Karpas-422 (cell line): ENCODE data around the gene CCDC8. TPM values are rescaled to one million over a fixed set of nuclear protein-coding genes. Genes with fewer than 3 reads are reported as not detected.
"Not testable (repeated sequence)": the region's sequence is repeated elsewhere in the genome, so short reads cannot be mapped to it uniquely, and the experiment has no call there.

Experiments
- DNase-seq: peaks from one replicate; pipeline ENCODE4 v3.0.0-alpha.2; 2015
- H2AFZ ChIP-seq: fragments of 200-600 bp; sonication (generic); 2 replicates; pipeline ENCODE4 v1.6.1; 2014; ENCODE audit warnings: antibody characterized with exemption, low read length, mixed read lengths
- H3K27ac ChIP-seq: fragments of 200-600 bp; sonication (generic); 2 replicates; pipeline ENCODE4 v1.5.1; 2014; ENCODE audit warnings: mild to moderate bottlenecking, low read length, moderate library complexity
- H3K27me3 ChIP-seq: fragments of 200-600 bp; sonication (generic); 2 replicates; pipeline ENCODE4 v1.6.1; 2014; ENCODE audit warnings: low read length, mixed read lengths
- H3K36me3 ChIP-seq: fragments of 200-600 bp; sonication (generic); 2 replicates; pipeline ENCODE4 v1.6.1; 2014; ENCODE audit warnings: low read length, mixed read lengths; ENCODE audit not compliant: insufficient read depth
- H3K4me1 ChIP-seq: fragments of 200-600 bp; sonication (generic); 2 replicates; pipeline ENCODE4 v1.6.1; 2014; ENCODE audit warnings: mild to moderate bottlenecking, low read length, mixed read lengths
- H3K4me2 ChIP-seq: fragments of 200-600 bp; sonication (generic); 2 replicates; pipeline ENCODE4 v1.6.1; 2014; ENCODE audit warnings: low read length, low read depth, mild to moderate bottlenecking; ENCODE audit not compliant: poor library complexity, severe bottlenecking
- H3K4me3 ChIP-seq: fragments of 200-600 bp; sonication (generic); 2 replicates; pipeline ENCODE4 v1.5.1; 2014; ENCODE audit warnings: mild to moderate bottlenecking, antibody characterized with exemption, low read length, mixed read lengths
- H3K79me2 ChIP-seq: fragments of 200-600 bp; sonication (generic); 2 replicates; pipeline ENCODE4 v1.6.1; 2014; ENCODE audit warnings: mild to moderate bottlenecking, low read length, mixed read lengths
- H3K9ac ChIP-seq: fragments of 200-600 bp; sonication (generic); 2 replicates; pipeline ENCODE4 v1.6.0; 2014; ENCODE audit warnings: low read length
- H3K9me2 ChIP-seq: fragments of 200-600 bp; sonication (generic), shearing (Covaris generic); replicated peaks from 2 replicates; pipeline ENCODE4 v1.6.0; 2014; ENCODE audit warnings: mild to moderate bottlenecking, low read length, moderate library complexity; ENCODE audit not compliant: insufficient read depth
- H3K9me3 ChIP-seq: fragments of 300-700, 200-600 bp; sonication (generic); 2 replicates; pipeline ENCODE4 v1.6.1; 2014; ENCODE audit warnings: low read length, mixed read lengths
- H4K20me1 ChIP-seq: fragments of 200-600 bp; sonication (generic); 2 replicates; pipeline ENCODE4 v1.6.1; 2014; ENCODE audit warnings: mild to moderate bottlenecking, antibody characterized with exemption, low read length, low read depth; ENCODE audit not compliant: insufficient read depth
- total RNA-seq: library from RNA; depleted of rRNA; stranded (reverse); fragments of >200 nt; shearing (Covaris generic); gene quantifications from 2 replicates; pipeline ENCODE4 v1.2.3, GENCODE V29; 2014; ENCODE audit warnings: low replicate concordance

The CCDC8 gene
- total RNA-seq, 1 experiment from 2014 or later: not detected

DNA sequence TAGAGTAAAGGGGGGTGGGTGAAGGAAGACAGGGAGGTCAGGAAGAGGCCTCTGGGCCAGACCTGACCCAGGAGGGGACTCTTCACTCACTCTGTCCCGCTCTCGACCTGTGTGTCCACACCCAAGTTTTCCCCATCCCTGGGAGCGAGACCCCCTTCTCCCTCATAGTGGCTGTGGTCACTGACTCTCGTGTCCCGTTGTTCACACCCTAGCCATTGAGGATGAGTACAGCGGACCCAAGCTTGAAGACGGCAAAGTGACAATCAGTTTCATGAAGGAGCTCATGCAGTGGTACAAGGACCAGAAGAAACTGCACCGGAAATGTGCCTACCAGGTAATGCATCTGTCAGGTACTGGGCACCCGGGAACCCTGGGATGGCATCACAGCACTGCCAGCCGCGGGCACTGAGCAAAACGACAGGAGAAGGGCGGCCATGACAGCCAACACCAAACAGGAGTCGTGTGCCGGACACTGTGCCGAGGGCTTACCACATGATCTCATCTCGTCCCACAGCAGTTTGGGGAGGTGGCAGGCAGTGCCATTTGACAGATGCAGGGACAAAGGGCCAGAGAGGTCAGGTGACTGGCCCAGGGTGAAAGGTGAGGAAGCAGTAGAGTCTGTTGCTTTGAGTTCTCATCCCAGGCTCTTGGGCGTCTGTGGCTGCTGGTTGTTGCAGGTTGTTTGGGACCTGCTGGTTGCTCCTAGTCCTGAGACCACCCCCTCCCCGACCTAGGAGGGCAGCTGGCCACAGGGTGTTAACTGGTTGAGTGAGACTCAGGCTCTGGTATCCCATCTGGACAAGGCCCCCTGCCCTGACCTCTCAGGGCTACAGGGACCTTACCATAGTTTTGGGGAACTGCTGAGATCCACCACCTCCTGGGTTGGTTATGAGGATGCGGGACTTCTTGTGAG, 36.9 kb downstream of the CCDC8 start:
- peaks cover 14% of the 10 kb centered on the region; the same call in 1 of the 2 replicates for H4K20me1 ChIP-seq
- no peaks in the 10 kb centered on the region for H3K9me2 ChIP-seq
- no peak overlapping the region for H3K4me2 ChIP-seq
- peaks cover 30% of the 10 kb centered on the region for H3K36me3 ChIP-seq
- no peaks in the 10 kb centered on the region for H3K9me3 ChIP-seq
- H3K4me3 ChIP-seq: no peak overlapping the region
- DNase-seq: no peak
- H3K79me2 ChIP-seq: peaks cover 65% of the 10 kb centered on the region
- H3K4me1 ChIP-seq: no peaks in the 10 kb centered on the region
- no peak overlapping the region for H3K27ac ChIP-seq
- no peak overlapping the region for H2AFZ ChIP-seq
- no peak overlapping the region for H3K9ac ChIP-seq
- H3K27me3 ChIP-seq: no peaks in the 10 kb centered on the region

DNA sequence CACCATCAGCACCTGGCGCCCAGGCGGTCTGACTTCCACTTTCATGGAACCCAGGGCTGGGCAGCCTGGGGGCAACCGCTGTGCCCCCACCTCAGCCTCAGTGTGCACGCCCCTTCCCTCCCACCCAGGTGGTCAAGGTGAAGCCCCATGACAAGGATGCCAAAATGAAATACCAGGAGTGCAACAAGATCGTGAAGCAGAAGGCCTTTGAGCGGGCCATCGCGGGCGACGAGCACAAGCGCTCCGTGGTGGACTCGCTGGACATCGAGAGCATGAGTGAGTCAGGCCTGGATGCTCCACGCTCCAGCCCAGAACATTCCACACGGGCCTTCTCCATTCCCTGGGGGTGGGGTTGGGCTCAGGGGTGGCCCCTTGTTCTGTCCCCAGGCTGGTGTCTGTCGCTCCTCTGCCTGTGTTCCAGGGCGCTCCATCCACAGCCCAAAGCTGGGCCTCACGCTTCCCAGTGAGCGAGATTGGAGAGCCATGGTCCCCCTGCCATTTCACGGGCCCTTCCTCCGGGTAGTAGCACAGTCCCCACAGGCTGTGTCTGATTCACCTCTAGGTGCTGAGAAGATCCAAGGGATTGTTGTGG, 37.8 kb downstream of the CCDC8 start:
- not testable (repeated sequence) for H3K9me2 ChIP-seq, H2AFZ ChIP-seq, H3K27me3 ChIP-seq, H3K27ac ChIP-seq, H3K4me2 ChIP-seq, H3K9me3 ChIP-seq, DNase-seq, H3K9ac ChIP-seq, H3K4me1 ChIP-seq, H3K4me3 ChIP-seq
- Histone ChIP-seq H3K79me2 (peaks cover 65% of the 10 kb centered on the region), H3K36me3 (peaks cover 24% of the 10 kb centered on the region), H4K20me1 (peaks cover 20% of the 10 kb centered on the region)

- no peak for DNase-seq
- Histone ChIP-seq H3K4me3 (no peak overlapping the region), H3K9me2 (no peaks in the 10 kb centered on the region), H3K9me3 (no peaks in the 10 kb centered on the region), H3K9ac (no peak overlapping the region), H2AFZ (no peak overlapping the region), H3K4me1 (no peaks in the 10 kb centered on the region), H3K27me3 (no peaks in the 10 kb centered on the region), H4K20me1 (peaks cover 25% of the 10 kb centered on the region), H3K27ac (no peak overlapping the region), H3K79me2 (peaks cover 68% of the 10 kb centered on the region), H3K4me2 (no peak overlapping the region), H3K36me3 (peaks cover 28% of the 10 kb centered on the region)
Observed at GRCh38 chr19:46374536-46375475, 38.6 kb downstream of the CCDC8 start.

DNA sequence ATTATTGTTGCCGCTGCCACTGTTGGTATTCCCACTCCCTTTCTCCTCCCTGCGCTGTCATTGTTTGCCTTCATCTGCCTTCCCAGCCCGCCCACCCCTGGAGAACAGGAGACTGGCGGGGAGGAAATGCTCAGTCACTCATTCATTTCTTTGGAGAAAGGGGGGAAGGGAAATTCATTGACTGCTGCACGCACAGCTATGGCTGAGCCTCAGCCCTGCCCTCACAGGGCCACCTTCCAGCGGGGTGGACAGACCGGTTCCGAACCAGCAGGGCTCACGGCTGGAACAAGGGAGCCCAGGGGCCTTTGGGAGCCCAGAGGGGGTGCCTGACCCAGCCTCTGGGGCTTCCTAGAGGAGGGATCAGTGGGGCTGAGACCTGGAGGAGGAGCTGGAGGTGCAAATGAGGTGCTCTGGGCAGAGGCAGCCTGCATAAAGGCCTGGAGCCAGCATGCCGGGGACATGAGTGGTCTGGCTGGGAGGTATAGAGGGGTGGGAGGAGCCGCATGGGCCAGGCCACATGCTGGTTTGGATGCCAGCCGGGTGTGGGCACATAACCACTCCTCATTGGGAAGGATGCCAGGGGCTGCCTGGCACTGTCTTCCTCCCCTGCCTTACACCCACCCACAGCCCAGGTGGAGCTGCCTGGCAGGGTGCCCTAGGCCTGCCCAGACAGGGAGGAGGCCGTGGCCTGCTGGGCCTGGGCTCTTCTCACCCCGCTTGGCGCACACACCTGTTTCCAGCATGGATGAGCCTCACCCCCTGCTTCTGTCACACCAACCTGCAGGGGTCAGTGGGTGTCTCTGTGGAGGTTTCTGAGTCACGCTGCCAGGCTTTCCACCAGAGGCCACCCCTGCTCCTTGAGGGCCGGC, 39.6 kb downstream of the CCDC8 start:
- peaks cover 62% of the 10 kb centered on the region for H3K79me2 ChIP-seq
- H4K20me1 ChIP-seq: peaks cover 25% of the 10 kb centered on the region
- H3K9ac ChIP-seq: no peak overlapping the region
- H3K4me3 ChIP-seq: no peak overlapping the region
- H3K27ac ChIP-seq: no peak overlapping the region
- no peaks in the 10 kb centered on the region for H3K27me3 ChIP-seq
- H3K4me2 ChIP-seq: no peak overlapping the region
- H3K4me1 ChIP-seq: no peaks in the 10 kb centered on the region
- no peaks in the 10 kb centered on the region for H3K9me2 ChIP-seq
- no peaks in the 10 kb centered on the region for H3K9me3 ChIP-seq
- H3K36me3 ChIP-seq: peaks cover 23% of the 10 kb centered on the region
- no peak overlapping the region for H2AFZ ChIP-seq
- DNase-seq: no peak

- Histone ChIP-seq H3K9me2 (no peaks in the 10 kb centered on the region), H2AFZ (no peak overlapping the region), H3K4me1 (no peaks in the 10 kb centered on the region), H3K9me3 (no peaks in the 10 kb centered on the region), H4K20me1 (peaks cover 25% of the 10 kb centered on the region), H3K27ac (no peak overlapping the region), H3K27me3 (no peaks in the 10 kb centered on the region), H3K4me3 (no peak overlapping the region), H3K79me2 (peaks cover 62% of the 10 kb centered on the region), H3K9ac (no peak overlapping the region), H3K36me3 (peaks cover 16% of the 10 kb centered on the region), H3K4me2 (no peak overlapping the region)
- DNase-seq: no peak
Observed at GRCh38 chr19:46372901-46373490, 40.4 kb downstream of the CCDC8 start.

DNA sequence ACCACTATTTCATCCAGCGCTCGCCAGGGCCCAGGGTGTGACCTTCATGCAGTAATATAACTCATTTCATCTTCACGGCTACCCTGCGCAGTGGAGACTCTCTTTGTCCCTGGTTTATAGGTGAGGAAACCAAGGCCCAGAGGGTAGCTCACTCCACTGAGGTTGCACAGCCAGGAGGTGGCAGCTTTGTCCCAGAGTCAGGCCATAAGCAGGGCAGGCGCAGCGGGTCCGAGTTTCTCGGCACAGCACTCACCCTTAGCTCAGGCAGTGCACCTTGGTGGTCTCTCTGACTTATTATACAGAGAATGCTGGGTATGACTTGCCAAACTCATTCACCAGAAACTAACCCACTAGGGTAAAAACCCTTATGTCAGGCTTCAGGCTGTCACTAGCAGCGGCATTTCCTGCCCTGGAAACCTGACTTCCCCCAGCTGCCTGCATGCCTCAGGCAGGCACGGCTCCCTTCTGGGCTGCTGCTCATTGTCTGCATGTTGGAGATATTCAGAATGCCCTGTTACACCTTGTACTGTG, 41.9 kb downstream of the CCDC8 start:
- Histone ChIP-seq H3K36me3 (peaks cover 7% of the 10 kb centered on the region), H3K9me3 (no peaks in the 10 kb centered on the region), H3K79me2 (peaks cover 66% of the 10 kb centered on the region), H3K4me1 (no peaks in the 10 kb centered on the region), H3K9ac (no peak overlapping the region), H2AFZ (no peak overlapping the region), H3K9me2 (no peaks in the 10 kb centered on the region), H3K27ac (no peak overlapping the region), H3K4me2 (no peak overlapping the region), H3K27me3 (no peaks in the 10 kb centered on the region), H4K20me1 (peaks cover 31% of the 10 kb centered on the region), H3K4me3 (no peak overlapping the region)
- DNase-seq: no peak

- Histone ChIP-seq H3K9ac (no peak overlapping the region), H3K27me3 (no peaks in the 10 kb centered on the region)
Observed at GRCh38 chr19:46369817-46370216, 43.5 kb downstream of the CCDC8 start.

More at GRCh38 chr19:46369817-46370216, 43.5 kb downstream of the CCDC8 start:
- Histone ChIP-seq H3K4me1 (no peaks in the 10 kb centered on the region), H3K9me3 (no peaks in the 10 kb centered on the region), H3K36me3 (peaks cover 10% of the 10 kb centered on the region), H3K4me2 (no peak overlapping the region), H4K20me1 (peaks cover 32% of the 10 kb centered on the region), H3K4me3 (no peak overlapping the region), H3K9me2 (no peaks in the 10 kb centered on the region), H3K79me2 (peaks cover 82% of the 10 kb centered on the region), H2AFZ (no peak overlapping the region), H3K27ac (no peak overlapping the region)
- DNase-seq: no peak
